HepG2 (cell line): ENCODE measurements around the gene SASS6. TPM values are rescaled to one million over a fixed set of nuclear protein-coding genes. Genes with fewer than 3 reads are reported as not detected.

Source experiments
- ATF7 ChIP-seq, 2 experiments: fragments of 450-650 bp in 1 of 2; sonication (generic) in 1 of 2; formaldehyde crosslinking in 1 of 2; IDR thresholded peaks; 2 replicates each; pipeline versions ENCODE4 v1.4.0 to v1.6.1; 2016 to 2020; ENCODE audit warnings: antibody characterized with exemption in 1 of 2, mild to moderate bottlenecking in 1 of 2, missing genetic modification reagents in 1 of 2
- DMTF1 ChIP-seq: sonication (generic); formaldehyde crosslinking; IDR thresholded peaks from 2 replicates; pipeline ENCODE4 v1.4.0; 2020; ENCODE audit warnings: mild to moderate bottlenecking, missing genetic modification reagents
- ESRRA ChIP-seq: sonication (generic); formaldehyde crosslinking; IDR thresholded peaks from 2 replicates; pipeline ENCODE4 v1.5.1; 2020; ENCODE audit warnings: mild to moderate bottlenecking, low read depth, missing genetic modification reagents
- GATAD2A ChIP-seq: IDR thresholded peaks from 2 replicates; pipeline ENCODE4 v1.6.1; 2016
- GTF2F1 ChIP-seq: fragments of 150-350 bp; IDR thresholded peaks from 2 replicates; pipeline ENCODE4 v1.6.1; 2014; ENCODE audit warnings: low read length
- IKZF1 ChIP-seq: fragments of 450-650 bp; IDR thresholded peaks from 2 replicates; pipeline ENCODE4 v1.7.1; 2016
- IRX3 ChIP-seq: sonication (generic); formaldehyde crosslinking; IDR thresholded peaks from 2 replicates; pipeline ENCODE4 v1.8.1; 2023; ENCODE audit warnings: mild to moderate bottlenecking, low read depth, missing genetic modification reagents, borderline replicate concordance
- KLF16 ChIP-seq, 2 experiments: sonication (generic) in 1 of 2; formaldehyde crosslinking in 1 of 2; IDR thresholded peaks; 2 replicates each; pipeline versions ENCODE4 v1.6.1 to v1.8.0; 2016 to 2023; ENCODE audit warnings: missing genetic modification reagents in 2 of 2, missing compliant biosample characterization in 1 of 2
- NFYC ChIP-seq: IDR thresholded peaks from 2 replicates; pipeline ENCODE4 v1.6.1; 2016; ENCODE audit warnings: missing genetic modification reagents, missing compliant biosample characterization
- NR0B2 ChIP-seq: sonication (generic); formaldehyde crosslinking; IDR thresholded peaks from 2 replicates; pipeline ENCODE4 v1.4.0; 2020; ENCODE audit warnings: mild to moderate bottlenecking, missing genetic modification reagents
- NR2F2 ChIP-seq: IDR thresholded peaks from 2 replicates; pipeline ENCODE4 v1.6.1; 2012; ENCODE audit warnings: low read depth, inconsistent platforms, borderline replicate concordance
- PCBP2 ChIP-seq: fragments of 200-400 bp; formaldehyde crosslinking; optimal IDR thresholded peaks from 2 replicates; pipeline ENCODE3; 2018; ENCODE audit warnings: low read length, low read depth; ENCODE audit not compliant: poor library complexity, severe bottlenecking
- SAP130 ChIP-seq: IDR thresholded peaks from 2 replicates; pipeline ENCODE4 v1.6.1; 2016; ENCODE audit warnings: low read depth
- SIX1 ChIP-seq: sonication (generic); formaldehyde crosslinking; IDR thresholded peaks from 2 replicates; pipeline ENCODE4 v1.4.0; 2020; ENCODE audit warnings: missing genetic modification reagents, borderline replicate concordance
- SIX4 ChIP-seq: sonication (generic); formaldehyde crosslinking; IDR thresholded peaks from 2 replicates; pipeline ENCODE4 v1.4.0; 2020; ENCODE audit warnings: missing genetic modification reagents
- TEAD2 ChIP-seq: sonication (generic); formaldehyde crosslinking; IDR thresholded peaks from 2 replicates; pipeline ENCODE4 v1.9.0; 2021; ENCODE audit warnings: missing genetic modification reagents
- THAP8 ChIP-seq: sonication (generic); formaldehyde crosslinking; IDR thresholded peaks from 2 replicates; pipeline ENCODE4 v1.5.1; 2020; ENCODE audit warnings: missing genetic modification reagents, mild to moderate bottlenecking, borderline replicate concordance
- THYN1 ChIP-seq: sonication (generic); formaldehyde crosslinking; IDR thresholded peaks from 2 replicates; pipeline ENCODE4 v1.8.1; 2023; ENCODE audit warnings: low read depth, mild to moderate bottlenecking, moderate library complexity, missing genetic modification reagents, borderline replicate concordance
- ZBTB26 ChIP-seq: IDR thresholded peaks from 2 replicates; pipeline ENCODE4 v1.6.1; 2016; ENCODE audit warnings: missing compliant biosample characterization, missing genetic modification reagents, borderline replicate concordance
- ZMAT3 ChIP-seq: sonication (generic); formaldehyde crosslinking; conservative IDR thresholded peaks from 2 replicates; pipeline ENCODE4 v1.7.0; 2021; ENCODE audit warnings: missing genetic modification reagents
- ZNF24 ChIP-seq: fragments of 450-650 bp; IDR thresholded peaks from 2 replicates; pipeline ENCODE4 v1.6.1; 2017; ENCODE audit warnings: antibody characterized with exemption, mild to moderate bottlenecking
- ZNF292 ChIP-seq: sonication (generic); formaldehyde crosslinking; IDR thresholded peaks from 2 replicates; pipeline ENCODE4 v1.8.1; 2022; ENCODE audit warnings: mild to moderate bottlenecking, low read depth, missing genetic modification reagents, borderline replicate concordance
- ZNF33B ChIP-seq: sonication (generic); formaldehyde crosslinking; IDR thresholded peaks from 2 replicates; pipeline ENCODE4 v1.5.1; 2020; ENCODE audit warnings: mild to moderate bottlenecking, missing genetic modification reagents
- ZNF446 ChIP-seq: sonication (generic); formaldehyde crosslinking; IDR thresholded peaks from 2 replicates; pipeline ENCODE4 v1.5.0; 2020; ENCODE audit warnings: mild to moderate bottlenecking, missing genetic modification reagents
- ZNF75D ChIP-seq: sonication (generic); formaldehyde crosslinking; IDR thresholded peaks from 2 replicates; pipeline ENCODE4 v1.8.1; 2023; ENCODE audit warnings: missing genetic modification reagents, mild to moderate bottlenecking, borderline replicate concordance
- ZNF766 ChIP-seq: sonication (generic); formaldehyde crosslinking; IDR thresholded peaks from 2 replicates; pipeline ENCODE4 v1.5.0; 2020; ENCODE audit warnings: missing genetic modification reagents, borderline replicate concordance
- ZNF850 ChIP-seq: sonication (generic); formaldehyde crosslinking; conservative IDR thresholded peaks from 2 replicates; pipeline ENCODE4 v1.9.0; 2021; ENCODE audit warnings: mild to moderate bottlenecking, missing genetic modification reagents
- polyA plus RNA-seq, 8 experiments: library from polyadenylated mRNA; depleted of rRNA in 3 of 8; stranded (reverse) in 7 of 8; unstranded in 1 of 8; fragments of >200 nt; fragmentation: Illumina TruSeq in 4 of 8; extraction: Trizol in 4 of 8; gene quantifications; 2 replicates each; pipeline versions ENCODE4 v1.2.1 to v1.2.3, GENCODE V29; 2011 to 2016; ENCODE audit warnings: low read depth in 4 of 8, missing spikeins in 1 of 8, mixed read lengths in 1 of 8; ENCODE audit not compliant: insufficient read depth in 1 of 8
- total RNA-seq, 5 experiments: library from RNA; depleted of rRNA; stranded (reverse); fragments of >200 nt; fragmentation: Illumina TruSeq; extraction: Trizol; gene quantifications; 2 replicates each; pipeline ENCODE4 v1.2.3, GENCODE V29; 2016; ENCODE audit warnings: low read depth in 1 of 5

The SASS6 gene
- total and polyA plus RNA-seq, 2 of the 13 experiments (the other 11 are each of a cell fraction or from before 2014, with no cell fraction given) = 2.3 to 10.7 TPM

GRCh38 chr1:100037927-100038659, 94.6 kb downstream of the SASS6 start (continued):
- TF ChIP-seq ZNF24 (no peak), ZNF33B (CRISPR knock-in tag) (peak; percentile 46; the same call in 1 of the 2 replicates), PCBP2 (no peak), ZNF75D (CRISPR knock-in tag) (no peak), SAP130 (CRISPR knock-in tag) (peak; percentile 84), ZNF766 (CRISPR knock-in tag) (no peak; the same call in 1 of the 2 replicates), KLF16 (CRISPR knock-in tag; IDR thresholded peaks at IDR 0.05) (peak in 1 of 2 experiments; percentile 83; a peak in 2 of 4 replicates), ZNF850 (CRISPR knock-in tag) (no peak), THAP8 (0 out of 2 replicates have a peak, but pooled peaks have one; percentile 27), IRX3 (0 out of 2 replicates have a peak, but pooled peaks have one; percentile 48), ATF7 (IDR thresholded peaks at IDR 0.05) (no peak), ATF7 (CRISPR knock-in tag; IDR thresholded peaks at IDR 0.05) (no peak), ZNF446 (CRISPR knock-in tag) (peak; percentile 67; the same call in 1 of the 2 replicates), ZMAT3 (CRISPR knock-in tag) (no peak), SIX4 (CRISPR knock-in tag) (peak; percentile 68; the same call in 1 of the 2 replicates), NFYC (CRISPR knock-in tag) (no peak), GATAD2A (CRISPR knock-in tag) (peak; percentile 64), GTF2F1 (no peak), NR0B2 (CRISPR knock-in tag) (no peak; the same call in 1 of the 2 replicates), NR2F2 (no peak), DMTF1 (no peak), ZBTB26 (0 out of 2 replicates have a peak, but pooled peaks have one; percentile 46), SIX1 (CRISPR knock-in tag) (no peak), ESRRA (CRISPR knock-in tag) (no peak), THYN1 (CRISPR knock-in tag) (0 out of 2 replicates have a peak, but pooled peaks have one; percentile 67), IKZF1 (no peak), ZNF292 (CRISPR knock-in tag) (no peak), TEAD2 (CRISPR knock-in tag) (no peak)
